H7 (cell line): ENCODE data around the gene TNFSF4. TPM values are rescaled to one million over a fixed set of nuclear protein-coding genes. Genes with fewer than 3 reads are reported as not detected.

Experiments
- total RNA-seq: library from RNA; depleted of rRNA; stranded (reverse); fragments of >200 nt; shearing (Covaris generic); gene quantifications from 2 replicates; pipeline ENCODE4 v1.2.3, GENCODE V29; 2014; rRNA removed

Gene TNFSF4
- total RNA-seq, 1 experiment from 2014 or later, result 0.21 TPM

Other genes starting within 250 kb of the TNFSF4 start
- not detected in 2 replicates for gene TNFSF18, start 156.4 kb downstream of the TNFSF4 start, total RNA-seq